ENCODE measurements around the gene SORCS2. TPM values are rescaled to one million over a fixed set of nuclear protein-coding genes. Genes with fewer than 3 reads are reported as not detected.
A peak's percentile ranks its signal among the peaks of the same experiment; 100 is the strongest.

The SORCS2 gene
- total RNA-seq, 1 donor from 2014 or later: 7.2 TPM

DNA sequence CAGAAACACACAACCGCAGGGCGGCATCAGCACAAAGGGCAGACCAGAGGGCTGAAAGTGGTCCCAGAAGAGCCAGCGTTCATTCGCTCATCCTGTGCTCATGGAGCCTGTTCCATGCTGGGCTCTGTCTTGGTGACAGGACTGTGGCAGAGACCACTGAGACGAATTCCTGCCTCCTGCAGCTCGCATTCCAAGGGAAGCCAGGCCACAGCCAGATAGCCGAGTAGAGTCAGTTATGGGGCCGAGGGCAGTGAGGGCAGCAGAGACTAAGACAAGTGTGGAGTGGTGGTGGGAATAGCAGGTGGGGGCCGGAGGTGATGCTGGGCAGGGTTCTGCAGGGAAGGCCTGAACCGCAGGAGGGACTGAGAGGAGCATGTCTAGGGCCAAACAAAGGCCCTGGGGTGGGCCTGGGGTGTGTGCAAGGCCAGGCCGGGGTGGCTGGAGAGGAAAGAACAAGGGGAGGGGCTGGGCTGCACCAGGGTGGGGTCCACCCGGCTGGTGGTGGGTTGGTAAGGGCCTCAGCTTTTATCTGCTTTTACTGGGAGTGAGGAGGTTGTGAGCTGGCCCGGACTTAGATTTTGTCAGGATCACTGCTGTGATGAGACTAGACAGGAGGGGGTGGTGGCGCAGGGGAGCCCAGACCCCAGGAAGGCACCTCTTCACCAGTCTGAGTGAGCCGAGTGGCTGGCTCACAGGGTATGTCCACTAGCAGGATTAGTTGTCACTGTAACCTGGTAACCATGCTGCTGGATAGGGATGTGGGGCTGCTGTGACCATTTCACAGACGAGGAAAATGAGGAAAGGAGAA, 236.1 kb downstream of the SORCS2 start:
- intact Hi-C loops (cut with DNase I): no loop called here
- ATAC-seq (no peak), DNase-seq (peak; percentile 54)

GRCh38 chr4:7429069-7429416, 236.7 kb downstream of the SORCS2 start:
- no peaks in the 10 kb centered on the region for H3K27me3 ChIP-seq
- no peak overlapping the region for H3K4me3 ChIP-seq
- no peak for ATAC-seq
- H3K4me1 ChIP-seq: no peaks in the 10 kb centered on the region
- peak; percentile 36 for DNase-seq
- intact Hi-C loops (cut with DNase I): no loop called here
- TF ChIP-seq, protein P1, sequence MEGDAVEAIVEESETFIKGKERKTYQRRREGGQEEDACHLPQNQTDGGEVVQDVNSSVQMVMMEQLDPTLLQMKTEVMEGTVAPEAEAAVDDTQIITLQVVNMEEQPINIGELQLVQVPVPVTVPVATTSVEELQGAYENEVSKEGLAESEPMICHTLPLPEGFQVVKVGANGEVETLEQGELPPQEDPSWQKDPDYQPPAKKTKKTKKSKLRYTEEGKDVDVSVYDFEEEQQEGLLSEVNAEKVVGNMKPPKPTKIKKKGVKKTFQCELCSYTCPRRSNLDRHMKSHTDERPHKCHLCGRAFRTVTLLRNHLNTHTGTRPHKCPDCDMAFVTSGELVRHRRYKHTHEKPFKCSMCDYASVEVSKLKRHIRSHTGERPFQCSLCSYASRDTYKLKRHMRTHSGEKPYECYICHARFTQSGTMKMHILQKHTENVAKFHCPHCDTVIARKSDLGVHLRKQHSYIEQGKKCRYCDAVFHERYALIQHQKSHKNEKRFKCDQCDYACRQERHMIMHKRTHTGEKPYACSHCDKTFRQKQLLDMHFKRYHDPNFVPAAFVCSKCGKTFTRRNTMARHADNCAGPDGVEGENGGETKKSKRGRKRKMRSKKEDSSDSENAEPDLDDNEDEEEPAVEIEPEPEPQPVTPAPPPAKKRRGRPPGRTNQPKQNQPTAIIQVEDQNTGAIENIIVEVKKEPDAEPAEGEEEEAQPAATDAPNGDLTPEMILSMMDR (IDR thresholded peaks at IDR 0.05): no peak
- no peaks in the 10 kb centered on the region for H3K9me3 ChIP-seq
- no peaks in the 10 kb centered on the region for H3K36me3 ChIP-seq
- no peak overlapping the region for H3K27ac ChIP-seq

More for the DNA sequence above, 236.1 kb downstream of the SORCS2 start:
- H3K27ac ChIP-seq: no peak overlapping the region
- TF ChIP-seq, protein P1 (IDR thresholded peaks at IDR 0.05): no peak
- no peaks in the 10 kb centered on the region for H3K27me3 ChIP-seq
- H3K4me1 ChIP-seq: no peaks in the 10 kb centered on the region
- no peaks in the 10 kb centered on the region for H3K9me3 ChIP-seq
- no peaks in the 10 kb centered on the region for H3K36me3 ChIP-seq
- H3K4me3 ChIP-seq: no peak overlapping the region

DNA sequence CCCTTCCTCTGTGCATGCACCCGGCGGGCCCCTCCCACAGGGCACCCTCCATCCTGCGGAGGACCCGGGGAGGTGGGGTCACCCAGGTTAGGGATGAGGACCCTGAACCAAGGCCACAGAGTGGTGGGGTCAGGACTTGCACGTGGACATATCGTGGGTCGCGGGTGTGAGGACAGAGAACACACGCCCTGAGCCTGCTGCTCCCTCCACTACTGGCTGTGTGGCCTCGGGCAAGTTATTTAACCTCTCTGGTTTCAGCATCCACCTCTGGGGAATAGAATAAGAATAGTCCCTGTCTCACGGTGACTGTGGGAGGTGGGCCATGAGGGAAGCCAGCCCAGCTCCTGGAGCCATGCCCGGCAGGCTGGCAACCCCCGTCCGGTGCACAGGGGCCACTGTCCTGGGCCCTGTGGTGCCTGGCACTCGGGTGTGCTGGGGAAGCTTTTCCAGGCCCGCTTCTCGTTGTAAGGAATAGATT, 237.3 kb downstream of the SORCS2 start:
- Histone ChIP-seq H3K36me3 (no peaks in the 10 kb centered on the region), H3K9me3 (no peaks in the 10 kb centered on the region), H3K4me1 (no peaks in the 10 kb centered on the region), H3K27ac (no peak overlapping the region), H3K27me3 (no peaks in the 10 kb centered on the region), H3K4me3 (no peak overlapping the region)
- intact Hi-C loops (cut with DNase I): no loop called here
- peak; percentile 46 for DNase-seq
- TF ChIP-seq, protein P1 (IDR thresholded peaks at IDR 0.05): no peak
- no peak for ATAC-seq

GRCh38 chr4:7430368-7430964, 238.1 kb downstream of the SORCS2 start:
- Histone ChIP-seq H3K4me3 (no peak overlapping the region), H3K4me1 (no peaks in the 10 kb centered on the region), H3K9me3 (no peaks in the 10 kb centered on the region), H3K27ac (no peak overlapping the region), H3K27me3 (no peaks in the 10 kb centered on the region), H3K36me3 (no peaks in the 10 kb centered on the region)
- ATAC-seq (peak; percentile 57), DNase-seq (peak; percentile 69)
- TF ChIP-seq, protein P1 (IDR thresholded peaks at IDR 0.05): no peak
- intact Hi-C loops (cut with DNase I): no loop called here

DNA sequence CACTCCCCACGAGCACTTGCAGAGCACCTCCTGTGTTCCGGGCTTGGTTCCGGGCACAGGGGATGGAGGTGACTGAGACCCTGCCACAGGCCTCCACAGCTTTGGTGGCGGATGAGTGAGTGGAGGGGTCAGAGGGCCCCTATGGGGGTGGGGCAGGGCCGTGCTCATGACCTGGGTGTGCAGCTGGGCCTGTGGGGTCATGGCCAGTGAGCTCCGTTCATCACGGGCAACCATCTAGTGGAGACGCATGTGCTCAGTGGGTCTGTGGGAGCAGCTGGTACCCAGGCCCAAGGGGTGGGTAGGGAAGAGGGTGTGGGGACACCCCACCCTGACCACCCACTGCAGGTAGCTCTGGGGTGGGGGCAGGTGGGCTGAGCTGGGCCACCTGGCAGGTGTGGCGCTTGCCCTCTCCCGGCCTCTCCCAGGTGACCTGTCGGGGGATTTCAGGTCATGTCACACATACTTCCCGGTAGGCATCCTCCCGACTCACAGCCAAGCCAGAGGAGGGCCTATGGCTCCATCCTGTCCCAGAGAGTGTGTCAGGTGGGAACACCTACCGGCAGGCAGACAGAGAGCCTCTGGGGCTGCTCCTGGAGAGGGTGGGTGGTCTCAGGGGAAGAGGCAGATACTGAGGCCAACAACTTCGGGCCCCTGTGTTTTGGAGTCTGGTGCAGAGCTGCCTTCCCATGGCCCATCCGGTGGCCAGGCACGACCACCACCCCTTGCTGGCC, 238.8 kb downstream of the SORCS2 start:
- Histone ChIP-seq H3K36me3 (no peaks in the 10 kb centered on the region), H3K27me3 (no peaks in the 10 kb centered on the region), H3K27ac (no peak overlapping the region), H3K4me1 (no peaks in the 10 kb centered on the region), H3K9me3 (no peaks in the 10 kb centered on the region), H3K4me3 (no peak overlapping the region)
- TF ChIP-seq, protein P1 (IDR thresholded peaks at IDR 0.05): no peak
- peak; percentile 56 for DNase-seq
- no peak for ATAC-seq
- intact Hi-C loops (cut with DNase I): no loop called here
